HEK293 (cell line): ENCODE data around the gene FXYD6.
A peak's percentile ranks its signal among the peaks of the same experiment; 100 is the strongest.

Experiments used
- CTCF ChIA-PET: fragments of 350-600 bp; formaldehyde crosslinking; extraction: SDS; loops from one replicate; lab custom pipeline; 2021; ENCODE audit warnings: antibody characterized with exemption; lab: Yijun Ruan, JAX
- POLR2A ChIA-PET: fragments of 300-600 bp; formaldehyde crosslinking; extraction: SDS; loops from one replicate; lab custom pipeline; 2020; ENCODE audit warnings: antibody characterized with exemption, inconsistent platforms; lab: Yijun Ruan, JAX
- H3K27ac ChIP-seq: fragments of 200-500 bp; sonication (Bioruptor generic); 2 replicates; pipeline ENCODE4 v1.5.1; 2014; ENCODE audit warnings: low read depth, low read length, control low read depth, inconsistent platforms; ENCODE audit errors: extremely low read depth
- H3K36me3 ChIP-seq, 2 experiments: fragments of 200-500 bp in 1 of 2; sonication (Bioruptor generic) in 1 of 2; 1 replicate in 1 of 2; 2 replicates in 1 of 2; pipeline ENCODE4 v1.5.1; 2014 to 2017; ENCODE audit warnings: inconsistent platforms in 2 of 2, low read length in 2 of 2; ENCODE audit not compliant: control insufficient read depth in 2 of 2, insufficient read depth in 1 of 2
- H3K4me1 ChIP-seq: fragments of 200-500 bp; sonication (Bioruptor generic); 2 replicates; pipeline ENCODE4 v1.5.1; 2014; ENCODE audit warnings: mild to moderate bottlenecking, low read length, inconsistent platforms; ENCODE audit not compliant: control insufficient read depth, insufficient read depth
- H3K4me3 ChIP-seq: 2 replicates; pipeline ENCODE4 v1.5.1; 2011; ENCODE audit warnings: low read depth, mild to moderate bottlenecking, control low read depth, low read length, moderate library complexity
- H3K9me3 ChIP-seq: fragments of 200-500 bp; sonication (Bioruptor generic); 2 replicates; pipeline ENCODE4 v1.5.1; 2014; ENCODE audit warnings: low read depth, low read length, inconsistent platforms; ENCODE audit not compliant: control insufficient read depth, insufficient read depth
- BCL11B ChIP-seq: fragments of 450-650 bp; formaldehyde crosslinking; IDR thresholded peaks from 2 replicates; pipeline ENCODE4 v1.5.1; 2016; ENCODE audit warnings: low read depth, missing biosample characterization, missing genetic modification characterization
- EGR2 ChIP-seq: fragments of 450-650 bp; formaldehyde crosslinking; IDR thresholded peaks from 2 replicates; pipeline ENCODE4 v1.5.1; 2016; ENCODE audit warnings: low read depth, missing biosample characterization, missing genetic modification characterization
- KLF16 ChIP-seq: fragments of 450-650 bp; formaldehyde crosslinking; IDR thresholded peaks from 2 replicates; pipeline ENCODE4 v1.5.1; 2017; ENCODE audit warnings: missing biosample characterization, missing genetic modification characterization
- ZFHX2 ChIP-seq: fragments of 450-650 bp; formaldehyde crosslinking; conservative IDR thresholded peaks from 2 replicates; pipeline ENCODE4 v1.5.1; 2016; ENCODE audit warnings: missing biosample characterization, missing genetic modification characterization
- ZNF10 ChIP-seq: fragments of 450-650 bp; formaldehyde crosslinking; IDR thresholded peaks from 2 replicates; pipeline ENCODE4 v1.5.1; 2017; ENCODE audit warnings: missing biosample characterization, missing genetic modification characterization
- ZNF157 ChIP-seq: fragments of 450-650 bp; formaldehyde crosslinking; IDR thresholded peaks from 2 replicates; pipeline ENCODE4 v1.5.1; 2016; ENCODE audit warnings: missing biosample characterization, missing genetic modification characterization
- ZNF175 ChIP-seq: fragments of 450-650 bp; formaldehyde crosslinking; IDR thresholded peaks from 2 replicates; pipeline ENCODE4 v1.5.1; 2016; ENCODE audit warnings: missing biosample characterization, missing genetic modification characterization
- ZNF184 ChIP-seq: fragments of 450-650 bp; IDR thresholded peaks from 2 replicates; pipeline ENCODE4 v1.5.1; 2018; ENCODE audit warnings: missing biosample characterization, mild to moderate bottlenecking, missing genetic modification characterization
- ZNF2 ChIP-seq: fragments of 450-650 bp; formaldehyde crosslinking; IDR thresholded peaks from 2 replicates; pipeline ENCODE4 v1.5.1; 2016; ENCODE audit warnings: missing biosample characterization, missing genetic modification characterization
- ZNF266 ChIP-seq: fragments of 450-650 bp; formaldehyde crosslinking; IDR thresholded peaks from 2 replicates; pipeline ENCODE4 v1.5.1; 2016; ENCODE audit warnings: missing biosample characterization, missing genetic modification characterization, low read depth
- ZNF302 ChIP-seq: fragments of 450-650 bp; formaldehyde crosslinking; IDR thresholded peaks from 2 replicates; pipeline ENCODE4 v1.5.1; 2016; ENCODE audit warnings: missing biosample characterization, missing genetic modification characterization, low read depth
- ZNF350 ChIP-seq: fragments of 450-650 bp; formaldehyde crosslinking; IDR thresholded peaks from 2 replicates; pipeline ENCODE4 v1.5.0; 2017; ENCODE audit warnings: missing biosample characterization, mild to moderate bottlenecking, missing genetic modification characterization
- ZNF585B ChIP-seq: fragments of 450-650 bp; formaldehyde crosslinking; IDR thresholded peaks from 2 replicates; pipeline ENCODE4 v1.5.1; 2016; ENCODE audit warnings: missing biosample characterization, missing genetic modification characterization
- ZNF596 ChIP-seq: fragments of 450-650 bp; IDR thresholded peaks from 2 replicates; pipeline ENCODE4 v1.5.0; 2018; ENCODE audit warnings: missing biosample characterization, mild to moderate bottlenecking, missing genetic modification characterization, moderate library complexity
- ZNF626 ChIP-seq: fragments of 450-650 bp; sonication (Bioruptor Pico); formaldehyde crosslinking; IDR thresholded peaks from 2 replicates; pipeline ENCODE4 v1.5.1; 2018; ENCODE audit warnings: missing biosample characterization, missing genetic modification characterization, inconsistent platforms
- ZNF670 ChIP-seq: fragments of 450-650 bp; formaldehyde crosslinking; IDR thresholded peaks from 2 replicates; pipeline ENCODE4 v1.5.1; 2016; ENCODE audit warnings: missing biosample characterization, missing genetic modification characterization, low read depth
- TF ChIP-seq, protein P1 (sequence below): fragments of 450-650 bp; formaldehyde crosslinking; IDR thresholded peaks from 2 replicates; pipeline ENCODE4 v1.5.1; 2016; ENCODE audit warnings: missing biosample characterization, missing genetic modification characterization
- TF ChIP-seq, protein P2 (sequence below): fragments of 450-650 bp; formaldehyde crosslinking; IDR thresholded peaks from 2 replicates; pipeline ENCODE4 v1.5.1; 2016; ENCODE audit warnings: missing biosample characterization, missing genetic modification characterization
- TF ChIP-seq, protein P3 (sequence below): fragments of 450-650 bp; formaldehyde crosslinking; IDR thresholded peaks from 2 replicates; pipeline ENCODE4 v1.5.0; 2017; ENCODE audit warnings: missing biosample characterization, missing genetic modification characterization, borderline replicate concordance
- TF ChIP-seq, protein P4 (sequence below): fragments of 450-650 bp; formaldehyde crosslinking; IDR thresholded peaks from 2 replicates; pipeline ENCODE4 v1.5.1; 2017; ENCODE audit warnings: missing biosample characterization, missing genetic modification characterization
- TF ChIP-seq, protein P5 (sequence below): sonication (generic); formaldehyde crosslinking; IDR thresholded peaks from 2 replicates; pipeline ENCODE4 v1.8.1; 2022; ENCODE audit warnings: mild to moderate bottlenecking, moderate library complexity, missing genetic modification reagents

Gene FXYD6

DNA sequence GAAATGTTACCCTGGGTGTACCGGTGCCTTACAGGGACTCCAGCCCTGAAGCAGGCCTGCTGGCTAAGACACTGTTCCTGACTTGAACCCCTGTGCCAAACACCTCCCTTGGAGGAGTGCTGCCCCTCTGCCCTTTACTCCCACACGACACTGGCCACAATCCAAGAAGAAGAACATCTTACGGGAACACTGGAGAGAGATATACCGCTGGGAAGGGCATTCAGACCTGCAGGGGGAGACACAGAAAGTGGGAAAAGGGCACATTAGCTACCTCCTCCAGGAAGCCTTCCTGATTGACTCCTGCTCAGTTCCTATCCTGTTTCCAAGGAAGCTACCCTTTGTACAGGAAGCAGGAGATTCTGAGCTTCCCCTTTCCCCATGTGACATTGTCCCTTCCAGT lies 34.1 kb upstream of the FXYD6 start:
- CTCF ChIA-PET: interaction anchor here (0.5 to 1.3 kb wide), 2 partner anchors 26 to 143 kb away, joined by 3 to 4 read pairs; no protein-coding TSS in a partner anchor
- H3K4me3 ChIP-seq: no peak overlapping the region
- H3K27ac ChIP-seq: no peak overlapping the region
- TF ChIP-seq ZNF184 (tag by site-specific recombination) (no peak), ZNF596 (no peak), ZNF302 (tag by site-specific recombination) (no peak)
- TF ChIP-seq, protein P1, sequence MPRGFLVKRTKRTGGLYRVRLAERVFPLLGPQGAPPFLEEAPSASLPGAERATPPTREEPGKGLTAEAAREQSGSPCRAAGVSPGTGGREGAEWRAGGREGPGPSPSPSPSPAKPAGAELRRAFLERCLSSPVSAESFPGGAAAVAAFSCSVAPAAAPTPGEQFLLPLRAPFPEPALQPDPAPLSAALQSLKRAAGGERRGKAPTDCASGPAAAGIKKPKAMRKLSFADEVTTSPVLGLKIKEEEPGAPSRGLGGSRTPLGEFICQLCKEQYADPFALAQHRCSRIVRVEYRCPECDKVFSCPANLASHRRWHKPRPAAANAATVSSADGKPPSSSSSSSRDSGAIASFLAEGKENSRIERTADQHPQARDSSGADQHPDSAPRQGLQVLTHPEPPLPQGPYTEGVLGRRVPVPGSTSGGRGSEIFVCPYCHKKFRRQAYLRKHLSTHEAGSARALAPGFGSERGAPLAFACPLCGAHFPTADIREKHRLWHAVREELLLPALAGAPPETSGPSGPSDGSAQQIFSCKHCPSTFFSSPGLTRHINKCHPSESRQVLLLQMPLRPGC (tag by site-specific recombination): no peak
- TF ChIP-seq, protein P2, sequence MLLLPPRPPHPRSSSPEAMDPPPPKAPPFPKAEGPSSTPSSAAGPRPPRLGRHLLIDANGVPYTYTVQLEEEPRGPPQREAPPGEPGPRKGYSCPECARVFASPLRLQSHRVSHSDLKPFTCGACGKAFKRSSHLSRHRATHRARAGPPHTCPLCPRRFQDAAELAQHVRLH: 0 out of 2 replicates have a peak, but pooled peaks have one; percentile 20
- no peaks in the 10 kb centered on the region for H3K4me1 ChIP-seq
- H3K9me3 ChIP-seq: no peaks in the 10 kb centered on the region
- H3K36me3 ChIP-seq: no peaks in the 10 kb centered on the region
- POLR2A ChIA-PET: no interaction called here

DNA sequence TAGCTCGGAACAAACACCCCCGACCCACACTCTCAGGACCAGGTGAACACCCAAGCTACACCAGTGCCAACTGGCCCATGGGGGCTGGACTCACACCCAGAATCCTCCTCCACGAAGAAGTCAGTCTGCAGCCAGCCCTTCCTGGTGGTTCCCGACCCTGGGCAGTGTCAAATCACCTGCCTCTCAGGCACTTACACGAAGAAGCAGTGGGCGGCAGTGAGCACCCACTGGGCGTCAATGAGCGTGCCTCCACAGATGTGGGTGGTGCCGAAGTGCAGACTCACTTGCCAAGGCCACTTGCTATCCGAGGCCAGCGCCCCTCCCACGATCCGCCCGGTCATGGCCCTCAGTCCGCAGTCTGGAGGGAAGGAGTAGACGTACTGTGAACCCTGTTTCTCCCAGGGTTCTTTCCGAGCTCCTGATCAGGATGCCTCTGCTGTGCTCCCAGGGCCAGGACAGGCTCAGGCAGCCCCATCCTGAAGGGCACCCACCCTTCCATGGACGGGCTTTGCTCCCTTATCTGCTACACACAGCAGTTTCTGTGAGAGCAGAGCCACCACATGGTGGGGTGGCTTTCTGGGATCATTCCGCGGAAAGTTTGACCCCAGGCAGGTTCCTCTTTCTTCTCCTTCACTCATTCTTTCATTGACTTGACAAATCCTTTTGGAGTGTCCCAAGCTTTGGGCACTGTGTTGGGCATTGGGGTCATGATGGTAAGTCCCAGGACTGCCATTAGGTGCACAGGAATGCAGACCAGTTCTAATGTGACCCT lies 33.3 kb upstream of the FXYD6 start:
- H3K36me3 ChIP-seq: no peaks in the 10 kb centered on the region
- no peaks in the 10 kb centered on the region for H3K9me3 ChIP-seq
- no peak overlapping the region for H3K4me3 ChIP-seq
- no peak overlapping the region for H3K27ac ChIP-seq
- no peaks in the 10 kb centered on the region for H3K4me1 ChIP-seq
- ChIA-PET POLR2A (no interaction called here), CTCF (interaction anchor here (0.5 to 1.3 kb wide), 4 partner anchors 25 to 262 kb away, joined by 3 to 4 read pairs (median 3); no protein-coding TSS in a partner anchor)
- TF ChIP-seq BCL11B: no peak
- TF ChIP-seq ZFHX2 (tag by site-specific recombination): peak; percentile 97
- TF ChIP-seq, protein P3, sequence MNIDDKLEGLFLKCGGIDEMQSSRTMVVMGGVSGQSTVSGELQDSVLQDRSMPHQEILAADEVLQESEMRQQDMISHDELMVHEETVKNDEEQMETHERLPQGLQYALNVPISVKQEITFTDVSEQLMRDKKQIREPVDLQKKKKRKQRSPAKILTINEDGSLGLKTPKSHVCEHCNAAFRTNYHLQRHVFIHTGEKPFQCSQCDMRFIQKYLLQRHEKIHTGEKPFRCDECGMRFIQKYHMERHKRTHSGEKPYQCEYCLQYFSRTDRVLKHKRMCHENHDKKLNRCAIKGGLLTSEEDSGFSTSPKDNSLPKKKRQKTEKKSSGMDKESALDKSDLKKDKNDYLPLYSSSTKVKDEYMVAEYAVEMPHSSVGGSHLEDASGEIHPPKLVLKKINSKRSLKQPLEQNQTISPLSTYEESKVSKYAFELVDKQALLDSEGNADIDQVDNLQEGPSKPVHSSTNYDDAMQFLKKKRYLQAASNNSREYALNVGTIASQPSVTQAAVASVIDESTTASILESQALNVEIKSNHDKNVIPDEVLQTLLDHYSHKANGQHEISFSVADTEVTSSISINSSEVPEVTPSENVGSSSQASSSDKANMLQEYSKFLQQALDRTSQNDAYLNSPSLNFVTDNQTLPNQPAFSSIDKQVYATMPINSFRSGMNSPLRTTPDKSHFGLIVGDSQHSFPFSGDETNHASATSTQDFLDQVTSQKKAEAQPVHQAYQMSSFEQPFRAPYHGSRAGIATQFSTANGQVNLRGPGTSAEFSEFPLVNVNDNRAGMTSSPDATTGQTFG (tag by site-specific recombination): no peak
- peak; percentile 95 for TF ChIP-seq EGR2 (tag by site-specific recombination)
- TF ChIP-seq ZNF2 (tag by site-specific recombination): no peak

DNA sequence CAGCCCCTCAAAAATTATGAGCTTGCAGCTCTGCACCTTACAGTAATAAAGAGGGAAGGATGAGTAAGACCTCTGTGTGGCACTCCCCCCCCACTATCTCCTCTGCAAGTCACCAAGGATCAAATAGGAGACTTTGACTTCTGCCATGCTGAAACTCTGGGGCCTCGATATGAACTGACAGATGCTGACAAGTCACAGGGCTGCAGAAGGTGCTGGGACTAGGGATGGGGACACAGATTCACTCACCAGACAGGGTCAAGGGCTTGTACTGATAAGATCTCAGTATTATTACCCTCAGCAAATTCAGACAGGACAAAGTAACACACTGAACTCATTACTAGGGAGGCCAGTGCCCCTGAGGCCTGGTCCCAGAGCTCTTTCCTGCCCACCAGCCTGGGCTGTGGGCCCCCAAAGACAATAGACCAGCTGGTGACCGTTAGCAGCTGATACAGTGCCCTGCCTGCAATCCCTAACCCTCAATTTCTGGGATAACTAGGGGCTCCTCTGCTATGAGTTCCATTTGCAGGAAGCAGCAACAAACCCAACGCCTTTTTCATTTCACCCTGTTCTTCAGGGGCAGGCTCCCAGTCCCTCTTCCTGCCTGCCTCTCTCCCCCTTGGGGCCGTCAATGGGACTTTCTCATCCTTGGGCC lies 32.6 kb upstream of the FXYD6 start:
- CTCF ChIA-PET: interaction anchor here (0.5 to 1.3 kb wide), 4 partner anchors 82 to 483 kb away, joined by 3 read pairs; no protein-coding TSS in a partner anchor

More for the DNA sequence above, 32.6 kb upstream of the FXYD6 start:
- H3K27ac ChIP-seq: no peak overlapping the region
- POLR2A ChIA-PET: no interaction called here
- H3K4me3 ChIP-seq: no peak overlapping the region
- no peak for TF ChIP-seq ZNF157 (tag by site-specific recombination)
- TF ChIP-seq ZNF266 (tag by site-specific recombination): no peak
- TF ChIP-seq ZNF10 (tag by site-specific recombination): no peak
- TF ChIP-seq ZNF350 (tag by site-specific recombination): no peak
- no peak for TF ChIP-seq KLF16
- TF ChIP-seq, protein P4, sequence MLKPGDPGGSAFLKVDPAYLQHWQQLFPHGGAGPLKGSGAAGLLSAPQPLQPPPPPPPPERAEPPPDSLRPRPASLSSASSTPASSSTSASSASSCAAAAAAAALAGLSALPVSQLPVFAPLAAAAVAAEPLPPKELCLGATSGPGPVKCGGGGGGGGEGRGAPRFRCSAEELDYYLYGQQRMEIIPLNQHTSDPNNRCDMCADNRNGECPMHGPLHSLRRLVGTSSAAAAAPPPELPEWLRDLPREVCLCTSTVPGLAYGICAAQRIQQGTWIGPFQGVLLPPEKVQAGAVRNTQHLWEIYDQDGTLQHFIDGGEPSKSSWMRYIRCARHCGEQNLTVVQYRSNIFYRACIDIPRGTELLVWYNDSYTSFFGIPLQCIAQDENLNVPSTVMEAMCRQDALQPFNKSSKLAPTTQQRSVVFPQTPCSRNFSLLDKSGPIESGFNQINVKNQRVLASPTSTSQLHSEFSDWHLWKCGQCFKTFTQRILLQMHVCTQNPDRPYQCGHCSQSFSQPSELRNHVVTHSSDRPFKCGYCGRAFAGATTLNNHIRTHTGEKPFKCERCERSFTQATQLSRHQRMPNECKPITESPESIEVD (tag by site-specific recombination): no peak
- TF ChIP-seq EGR2 (tag by site-specific recombination): no peak
- no peak for TF ChIP-seq ZNF670
- TF ChIP-seq ZNF302 (tag by site-specific recombination): no peak
- no peak for TF ChIP-seq ZNF626 (tag by site-specific recombination)
- TF ChIP-seq, protein P5, sequence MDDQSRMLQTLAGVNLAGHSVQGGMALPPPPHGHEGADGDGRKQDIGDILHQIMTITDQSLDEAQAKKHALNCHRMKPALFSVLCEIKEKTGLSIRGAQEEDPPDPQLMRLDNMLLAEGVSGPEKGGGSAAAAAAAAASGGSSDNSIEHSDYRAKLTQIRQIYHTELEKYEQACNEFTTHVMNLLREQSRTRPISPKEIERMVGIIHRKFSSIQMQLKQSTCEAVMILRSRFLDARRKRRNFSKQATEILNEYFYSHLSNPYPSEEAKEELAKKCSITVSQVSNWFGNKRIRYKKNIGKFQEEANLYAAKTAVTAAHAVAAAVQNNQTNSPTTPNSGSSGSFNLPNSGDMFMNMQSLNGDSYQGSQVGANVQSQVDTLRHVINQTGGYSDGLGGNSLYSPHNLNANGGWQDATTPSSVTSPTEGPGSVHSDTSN (CRISPR knock-in tag): no peak
- no peak for TF ChIP-seq ZNF585B
- TF ChIP-seq ZNF175 (tag by site-specific recombination): no peak
- H3K9me3 ChIP-seq: no peaks in the 10 kb centered on the region
- no peaks in the 10 kb centered on the region for H3K36me3 ChIP-seq
- no peaks in the 10 kb centered on the region for H3K4me1 ChIP-seq
